ENCODE results near the gene PNMT.

PNMT gene, protein sequence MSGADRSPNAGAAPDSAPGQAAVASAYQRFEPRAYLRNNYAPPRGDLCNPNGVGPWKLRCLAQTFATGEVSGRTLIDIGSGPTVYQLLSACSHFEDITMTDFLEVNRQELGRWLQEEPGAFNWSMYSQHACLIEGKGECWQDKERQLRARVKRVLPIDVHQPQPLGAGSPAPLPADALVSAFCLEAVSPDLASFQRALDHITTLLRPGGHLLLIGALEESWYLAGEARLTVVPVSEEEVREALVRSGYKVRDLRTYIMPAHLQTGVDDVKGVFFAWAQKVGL

GRCh38 chr17:39667945-39668924 is at the start of gene PNMT:
Gene PNMT (plus strand): TSS chr17:39668453. CDS start chr17:39668476, 23 bp downstream.
- no peak for DNase-seq (ENCODE audit: low read depth)

DNA sequence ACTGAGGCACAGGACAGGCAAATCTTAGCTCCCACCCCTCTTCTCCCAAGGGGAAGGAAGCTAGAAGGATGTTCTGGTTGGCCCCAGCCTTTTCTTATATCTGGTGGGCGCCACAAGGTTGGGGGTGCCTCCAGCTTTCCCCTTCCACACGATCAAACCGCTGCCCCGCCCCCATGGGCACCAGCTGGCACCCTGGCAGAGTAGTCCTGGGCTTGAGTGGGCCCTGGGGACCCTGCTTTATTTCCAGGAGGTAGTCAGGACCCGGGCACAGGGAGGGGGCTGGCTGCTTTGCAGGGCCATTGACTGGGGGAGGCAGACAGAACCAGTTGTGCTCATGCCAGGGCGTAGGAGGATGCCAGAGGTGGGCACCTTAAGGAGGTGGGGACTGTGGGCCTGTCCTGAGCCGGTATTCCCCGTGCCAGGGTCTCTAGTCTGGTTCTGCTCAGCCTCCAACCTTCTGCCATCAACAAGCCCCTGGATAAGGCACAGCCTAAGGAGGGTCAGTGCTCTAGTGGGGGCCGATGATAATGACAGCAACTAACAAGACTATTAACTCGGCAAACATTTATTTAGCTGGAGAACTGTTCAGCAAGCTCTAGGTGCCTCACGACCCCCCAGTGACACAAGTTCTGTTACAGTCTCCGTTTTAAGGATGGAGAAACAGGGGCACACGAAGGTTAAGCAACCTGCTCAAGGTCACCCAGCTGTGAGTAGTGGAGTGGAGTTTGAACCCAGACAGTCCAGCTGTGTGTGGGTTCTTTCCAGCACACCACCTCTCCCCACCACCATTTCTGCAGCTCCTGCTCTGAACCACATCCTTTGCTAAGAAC is 49.1 kb upstream of the PNMT start:
- DNase-seq (ENCODE audit: low read depth), result no peak

- DNase-seq (ENCODE audit: low read depth), result no peak
Measured at GRCh38 chr17:39619786-39620101, 48.5 kb upstream of the PNMT start.

GRCh38 chr17:39621523-39622379 is 46.5 kb upstream of the PNMT start:
- peak; percentile 52 for DNase-seq (ENCODE audit: low read depth)

- DNase-seq (ENCODE audit: low read depth), result no peak
Measured at GRCh38 chr17:39622380-39623006, 45.8 kb upstream of the PNMT start.

GRCh38 chr17:39623356-39623950 is 44.8 kb upstream of the PNMT start:
- no peak for DNase-seq (ENCODE audit: low read depth)

DNA sequence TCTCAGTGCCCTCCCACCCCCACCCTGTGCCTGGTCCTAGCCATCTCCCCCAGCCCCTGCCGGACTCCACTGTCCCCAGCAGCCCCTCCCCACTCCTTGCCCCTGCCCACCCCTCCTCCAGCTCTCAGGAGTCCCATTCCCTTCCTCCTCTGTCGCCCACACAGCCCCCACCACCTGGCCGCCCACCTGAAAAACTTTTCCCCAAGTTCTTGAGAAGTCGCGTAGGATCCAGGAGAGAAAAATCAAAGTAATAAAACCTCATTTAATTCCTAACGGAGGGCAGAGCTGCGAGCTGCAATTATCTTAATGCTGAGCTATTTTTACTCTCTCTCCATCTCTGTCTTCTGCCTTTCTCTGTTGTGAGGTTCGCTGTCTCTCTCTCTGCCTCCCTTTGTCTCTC is 43.9 kb upstream of the PNMT start:
- DNase-seq (ENCODE audit: low read depth), result no peak

- no peak for DNase-seq (ENCODE audit: low read depth)
Measured at GRCh38 chr17:39625198-39625785, 43.0 kb upstream of the PNMT start.

DNA sequence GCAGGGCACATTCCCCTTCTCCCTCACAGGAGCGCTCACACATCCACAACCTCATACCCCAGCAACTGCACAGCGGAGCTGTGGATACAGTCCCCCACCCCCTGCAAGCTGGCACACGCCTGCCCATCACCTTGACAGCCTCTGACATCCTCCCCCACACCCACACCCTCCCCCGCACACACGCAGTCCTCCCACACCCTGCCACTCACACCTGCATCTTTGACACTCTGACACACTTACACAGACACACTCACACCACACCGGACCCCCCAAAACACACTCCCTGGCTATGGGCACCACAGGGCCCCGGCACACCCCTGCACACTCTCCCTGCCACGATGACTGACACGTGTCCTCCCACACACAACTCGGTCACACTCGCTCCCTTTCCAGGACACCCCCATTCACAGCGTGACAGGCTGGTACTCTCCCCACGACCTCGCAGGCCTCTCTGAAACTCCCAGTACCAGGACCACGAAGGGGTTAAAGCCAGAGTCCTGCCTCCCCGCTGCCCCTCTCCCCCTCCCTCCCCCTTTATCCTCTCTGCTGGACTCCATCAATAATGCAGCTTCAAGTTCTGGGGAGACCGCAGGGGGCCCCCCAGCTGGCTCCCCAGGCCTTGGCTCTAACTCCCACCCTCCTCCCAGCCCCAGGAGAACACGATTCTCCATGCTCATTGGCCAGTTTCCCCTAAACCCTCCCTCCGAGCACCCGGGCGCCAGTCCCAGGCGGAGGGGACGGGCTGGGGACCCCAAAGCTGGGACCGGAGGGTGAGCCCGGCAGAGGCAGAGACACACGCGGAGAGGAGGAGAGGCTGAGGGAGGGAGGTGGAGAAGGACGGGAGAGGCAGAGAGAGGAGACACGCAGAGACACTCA is 41.8 kb upstream of the PNMT start, which contains the start of gene PPP1R1B:
PPP1R1B (plus strand) TSS at position 782 of the 876 bp plus-strand sequence. CDS start 441 bp downstream, outside the sequence.
- DNase-seq (ENCODE audit: low read depth), result no peak

DNA sequence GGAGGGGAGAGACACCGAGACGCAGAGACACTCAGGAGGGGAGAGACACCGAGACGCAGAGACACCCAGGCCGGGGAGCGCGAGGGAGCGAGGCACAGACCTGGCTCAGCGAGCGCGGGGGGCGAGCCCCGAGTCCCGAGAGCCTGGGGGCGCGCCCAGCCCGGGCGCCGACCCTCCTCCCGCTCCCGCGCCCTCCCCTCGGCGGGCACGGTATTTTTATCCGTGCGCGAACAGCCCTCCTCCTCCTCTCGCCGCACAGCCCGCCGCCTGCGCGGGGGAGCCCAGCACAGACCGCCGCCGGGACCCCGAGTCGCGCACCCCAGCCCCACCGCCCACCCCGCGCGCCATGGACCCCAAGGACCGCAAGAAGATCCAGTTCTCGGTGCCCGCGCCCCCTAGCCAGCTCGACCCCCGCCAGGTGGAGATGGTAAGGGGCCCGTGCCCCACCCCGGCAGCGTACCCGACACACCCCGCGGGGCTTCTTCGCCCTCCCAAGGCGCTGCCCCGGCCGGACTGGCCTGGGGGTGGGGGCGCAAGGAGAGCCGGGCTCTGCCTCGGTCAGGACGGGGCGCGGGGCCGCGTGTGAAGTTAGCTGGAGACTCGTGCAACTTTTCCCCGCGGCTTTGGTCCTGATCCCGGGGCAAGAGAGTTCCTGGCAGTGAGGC is 41.1 kb upstream of the PNMT start:
- no peak for DNase-seq (ENCODE audit: low read depth)

GRCh38 chr17:39627712-39628516 is 40.3 kb upstream of the PNMT start:
- no peak for DNase-seq (ENCODE audit: low read depth)

- DNase-seq (ENCODE audit: low read depth), result no peak
Measured at GRCh38 chr17:39628655-39629493, 39.4 kb upstream of the PNMT start.

- no peak for DNase-seq (ENCODE audit: low read depth)
Measured at GRCh38 chr17:39629494-39629880, 38.8 kb upstream of the PNMT start.

DNA sequence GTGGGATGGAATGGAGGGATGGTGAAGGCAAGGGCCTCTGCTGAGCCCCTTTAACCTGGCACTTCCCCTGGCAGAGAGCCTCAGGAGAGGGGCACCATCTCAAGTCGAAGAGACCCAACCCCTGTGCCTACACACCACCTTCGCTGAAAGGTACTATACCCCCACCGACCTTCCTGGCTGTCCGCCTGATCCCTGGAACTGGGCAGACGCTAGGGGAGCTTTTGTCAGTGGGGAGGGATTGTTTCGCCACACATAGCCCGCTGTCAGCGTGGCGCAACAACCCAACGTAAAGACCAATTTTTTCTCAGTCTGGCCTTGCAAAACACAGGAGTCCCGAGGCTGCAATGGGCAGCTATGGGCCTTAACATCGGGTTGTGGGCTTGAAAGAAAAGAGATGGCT is 38.4 kb upstream of the PNMT start:
- no peak for DNase-seq (ENCODE audit: low read depth)

- DNase-seq (ENCODE audit: low read depth), result no peak
Measured at GRCh38 chr17:39631403-39631802, 36.9 kb upstream of the PNMT start.

- no peak for DNase-seq (ENCODE audit: low read depth)
Measured at GRCh38 chr17:39632153-39632941, 35.9 kb upstream of the PNMT start.
